NCI-H1417 treated with DMSO at 0.1 percent for 48 hours (cell line): ENCODE results near the gene CHRNB4.

Source experiments
- DNase-seq: peaks from one replicate; lab custom pipeline; 2025; lab: John Stamatoyannopoulos, UW

Gene CHRNB4

DNA sequence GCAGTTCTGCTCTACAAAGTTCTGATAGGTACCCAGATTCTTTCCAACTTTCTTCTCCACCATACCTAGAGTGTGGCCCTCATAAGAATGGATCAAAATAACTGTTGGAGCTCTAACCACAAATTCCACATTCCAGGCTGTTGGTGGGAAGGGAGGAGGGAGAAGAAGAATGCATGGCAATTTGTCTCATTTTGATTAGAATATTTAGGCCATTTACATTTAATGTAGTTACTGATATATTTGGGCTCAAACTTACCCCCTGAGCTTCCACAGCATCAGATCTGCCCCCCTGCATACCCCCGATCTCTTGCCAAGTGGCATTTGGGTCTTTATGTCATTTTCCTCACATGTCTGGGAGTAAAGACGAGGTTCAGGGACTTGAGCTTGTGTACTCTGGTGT is 7.7 kb downstream of the CHRNB4 start:
- DNase-seq = no peak

DNA sequence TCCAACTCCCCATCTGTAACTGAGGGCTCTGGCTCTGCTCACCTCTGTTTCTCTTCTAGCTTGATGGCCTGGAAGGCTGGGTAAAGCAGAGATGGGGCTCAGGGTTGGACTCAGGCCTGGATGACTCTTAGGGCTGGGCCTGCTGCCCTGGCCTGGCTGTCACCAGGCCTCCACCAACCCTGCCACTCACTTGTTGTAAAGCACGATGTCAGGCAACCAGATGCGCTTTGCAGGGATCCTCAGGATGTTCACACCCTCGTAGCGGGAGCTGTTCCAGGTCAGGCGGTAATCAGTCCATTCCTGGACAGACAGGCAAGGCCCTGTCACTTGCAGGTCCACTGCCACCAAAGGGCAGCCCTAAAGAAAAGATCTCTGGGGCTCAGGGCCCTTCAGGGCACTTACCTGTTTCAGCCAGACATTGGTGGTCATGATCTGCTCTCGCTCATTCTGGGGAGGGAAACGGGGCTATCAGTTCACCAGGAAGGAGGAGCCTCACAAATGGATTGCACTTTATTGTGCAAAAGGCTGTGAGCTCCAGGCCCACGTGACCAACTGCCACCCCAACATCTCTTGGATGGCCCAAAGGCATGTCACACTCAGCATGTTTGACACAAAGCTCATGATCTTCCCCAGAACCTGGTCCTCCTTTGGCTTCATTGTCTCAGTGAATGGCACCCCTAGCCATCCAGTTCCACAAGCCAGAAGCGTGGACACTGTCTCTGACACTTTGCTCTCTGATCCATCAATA is 9.9 kb downstream of the CHRNB4 start:
- DNase-seq = no peak

DNA sequence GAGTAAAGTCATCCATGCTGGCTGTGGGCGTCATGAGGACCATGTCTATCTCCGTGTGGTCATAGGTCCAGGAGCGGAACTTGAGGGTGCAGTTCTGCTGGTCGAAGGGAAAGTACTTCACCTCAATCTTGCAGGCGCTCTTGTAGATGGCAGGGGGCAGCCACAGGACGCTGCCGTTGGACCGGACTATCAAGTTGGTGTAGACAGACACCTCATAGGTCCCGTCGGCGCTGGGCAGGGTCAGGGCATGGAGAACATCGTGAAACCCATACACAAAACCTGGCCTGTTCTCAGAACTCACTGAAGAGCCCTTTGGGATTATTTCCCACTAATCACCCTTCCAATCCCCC is 11.3 kb downstream of the CHRNB4 start:
- no peak for DNase-seq

DNA sequence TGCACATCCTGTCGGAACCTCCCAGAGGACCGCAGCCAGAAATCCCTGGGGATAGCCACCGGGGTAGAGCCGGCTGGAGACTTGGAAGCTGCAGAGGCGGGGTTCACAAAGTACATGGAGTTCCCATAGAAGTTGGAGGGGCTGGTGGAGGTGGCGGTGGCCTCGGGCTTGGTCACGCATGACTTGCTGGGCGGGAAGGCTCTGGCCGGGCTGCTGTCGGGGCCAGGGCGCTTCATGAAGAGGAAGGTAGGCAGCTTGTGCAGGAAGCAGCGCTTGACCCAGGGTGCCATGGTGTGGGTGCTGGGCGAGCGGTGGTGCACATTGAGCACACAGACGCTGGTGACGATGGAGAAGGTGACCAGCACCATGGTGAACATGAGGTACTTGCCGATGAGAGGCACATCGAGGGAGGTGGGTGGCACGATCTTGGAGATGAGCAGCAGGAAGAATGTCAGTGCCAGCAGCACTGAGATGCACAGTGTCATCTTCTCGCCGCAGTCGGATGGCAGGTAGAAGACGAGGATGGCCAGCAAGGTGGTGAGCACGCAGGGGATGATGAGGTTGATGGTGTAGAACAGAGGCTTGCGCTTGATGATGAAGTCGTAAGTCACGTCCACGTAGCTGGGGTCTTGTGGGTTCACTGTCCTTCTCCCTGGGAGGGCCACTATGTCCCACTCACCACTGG is 11.8 kb downstream of the CHRNB4 start:
- DNase-seq = no peak

DNA sequence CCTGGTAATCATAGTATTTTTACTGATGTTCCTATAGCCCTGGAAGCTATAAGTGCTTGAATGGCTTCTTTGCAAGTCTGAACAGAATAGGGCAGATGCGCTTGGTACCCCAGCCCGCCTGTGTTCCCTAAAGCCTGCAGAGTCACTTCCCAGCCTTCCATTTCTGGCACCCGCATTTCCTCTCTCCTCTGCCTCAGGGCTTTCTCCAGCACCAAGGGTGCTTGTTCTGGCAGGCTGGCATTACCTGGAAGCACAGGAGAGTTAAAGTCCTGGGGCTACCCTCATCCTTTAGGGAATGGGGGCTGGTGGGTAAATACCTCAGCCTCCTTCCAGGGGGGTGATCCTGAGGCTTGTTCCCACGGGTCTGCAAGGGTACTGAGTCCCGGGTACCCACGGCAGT is 12.8 kb downstream of the CHRNB4 start:
- no peak for DNase-seq

DNA sequence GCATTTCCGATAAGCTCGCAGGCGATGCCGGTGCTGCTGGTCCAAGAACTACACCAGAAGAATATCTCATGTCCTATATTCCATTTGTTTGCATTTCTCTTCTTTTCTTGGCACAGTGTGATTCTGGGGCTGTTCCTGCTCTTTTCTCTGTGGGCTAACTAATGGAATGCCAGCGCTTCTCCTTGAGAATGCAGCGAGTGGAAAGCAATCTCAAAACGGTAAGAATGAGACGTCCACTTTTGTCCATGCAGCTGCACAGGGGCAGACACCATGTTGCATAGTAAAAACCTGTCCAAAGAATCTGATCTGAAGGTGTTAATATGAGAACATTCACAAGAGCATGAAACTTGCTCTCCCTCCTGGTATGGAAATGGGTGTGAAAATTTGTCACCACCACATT is 13.7 kb downstream of the CHRNB4 start:
- no peak for DNase-seq

DNA sequence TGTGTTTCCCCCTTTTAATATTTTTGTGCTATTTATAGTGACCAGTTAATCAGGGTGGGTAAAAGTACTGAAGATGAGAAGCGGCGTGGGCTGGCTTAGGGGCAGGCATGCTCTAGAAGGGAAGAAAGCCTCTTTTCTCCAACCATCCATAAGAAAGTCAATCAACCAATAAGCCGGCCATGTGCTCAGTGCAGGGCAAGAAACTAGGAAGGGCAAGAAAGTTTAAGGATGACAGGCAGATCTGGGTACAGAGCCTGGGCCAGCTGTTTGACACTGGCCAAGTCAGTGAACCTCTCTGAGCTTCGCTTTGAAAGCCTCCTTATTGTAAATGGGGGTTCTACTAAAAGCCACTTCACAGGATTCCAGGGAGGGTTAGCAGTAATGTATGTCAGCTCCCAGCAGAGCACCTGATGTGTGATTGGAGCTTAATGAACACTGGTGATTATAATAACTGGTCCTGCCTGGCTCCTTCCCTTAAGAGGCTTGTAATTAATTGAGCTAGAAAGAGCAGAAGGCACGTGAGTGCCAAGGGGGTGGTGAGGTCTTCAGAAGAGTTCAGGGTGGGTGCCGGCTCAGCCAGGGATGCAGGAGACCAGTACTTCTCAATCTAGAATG is 14.5 kb downstream of the CHRNB4 start:
- DNase-seq = peak; percentile 83

DNA sequence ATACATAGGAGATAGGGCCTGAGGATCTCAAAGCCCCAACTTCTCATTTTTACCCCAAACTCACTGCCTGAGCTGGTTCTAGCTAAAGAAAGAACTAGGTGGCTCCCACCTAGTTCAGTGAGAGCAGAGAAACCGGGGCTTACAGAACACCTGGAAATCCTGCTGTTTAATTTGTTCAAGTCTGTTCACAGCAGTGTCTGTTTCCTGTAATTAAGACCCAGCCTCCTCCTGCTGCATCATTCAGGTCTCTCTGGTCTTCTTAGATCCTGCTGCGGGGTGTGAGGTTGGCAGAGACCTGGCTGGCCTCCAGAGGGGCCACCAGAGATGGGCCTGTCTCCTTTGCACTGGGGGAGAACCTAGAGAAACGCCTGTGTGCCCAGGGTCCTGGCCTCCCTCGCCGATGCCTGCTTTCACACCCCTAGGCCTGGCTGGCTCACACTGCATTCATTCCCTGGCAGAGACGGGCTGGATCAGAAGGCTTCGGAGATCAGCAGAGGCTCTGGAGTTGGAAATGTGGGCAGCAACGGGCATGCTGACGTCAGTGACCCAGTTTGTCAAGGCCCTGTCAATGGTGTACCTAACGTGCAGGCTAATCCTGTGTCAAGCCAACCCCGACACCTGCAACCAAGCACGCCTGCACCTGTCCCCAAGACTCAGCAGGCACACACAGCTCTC is 15.3 kb downstream of the CHRNB4 start:
- DNase-seq = peak; percentile 61

DNA sequence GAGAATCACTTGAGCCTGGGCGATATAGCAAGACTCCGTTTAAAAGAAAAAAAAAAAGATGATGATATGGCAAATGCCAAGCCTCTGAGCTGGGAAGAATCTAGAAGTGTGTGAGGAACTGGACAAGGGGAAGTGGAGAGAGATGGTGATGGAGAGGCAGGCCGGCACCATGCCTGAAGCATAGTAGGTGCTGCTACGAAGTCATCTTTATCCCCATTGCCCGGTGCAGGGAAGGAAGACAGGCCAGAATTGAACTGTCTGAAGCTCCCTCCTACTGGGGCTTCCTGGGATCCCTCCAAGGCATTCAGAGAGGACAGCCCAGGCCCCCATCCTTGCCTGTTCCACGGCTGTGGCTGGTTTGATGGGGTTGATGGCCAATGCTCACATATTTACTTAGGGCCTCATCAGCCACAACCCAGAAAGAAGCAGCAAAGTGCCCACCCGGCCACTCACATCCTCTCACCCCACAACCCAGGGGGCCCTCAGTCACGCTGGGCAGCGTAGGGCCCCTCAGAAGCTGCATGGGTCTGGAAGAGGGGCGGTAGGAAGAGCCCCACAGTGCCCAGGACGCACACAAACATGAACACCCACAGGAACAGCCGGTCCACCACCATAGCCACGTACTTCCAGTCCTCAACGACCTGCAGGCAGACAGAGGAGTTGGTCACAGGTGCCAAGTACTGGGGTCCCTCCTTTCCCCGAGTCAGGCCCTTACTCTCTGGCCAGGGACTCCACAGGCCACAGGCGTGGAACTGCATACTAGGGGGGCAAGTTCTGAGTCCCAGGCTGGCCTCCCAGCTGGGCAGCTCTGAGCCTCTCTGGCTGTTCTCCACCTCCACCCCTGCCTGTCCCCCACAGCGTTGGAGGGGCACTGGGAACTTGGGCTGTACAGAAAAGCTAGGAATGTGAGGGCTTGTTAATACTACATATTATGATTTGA is 16.1 kb downstream of the CHRNB4 start:
- DNase-seq = no peak

DNA sequence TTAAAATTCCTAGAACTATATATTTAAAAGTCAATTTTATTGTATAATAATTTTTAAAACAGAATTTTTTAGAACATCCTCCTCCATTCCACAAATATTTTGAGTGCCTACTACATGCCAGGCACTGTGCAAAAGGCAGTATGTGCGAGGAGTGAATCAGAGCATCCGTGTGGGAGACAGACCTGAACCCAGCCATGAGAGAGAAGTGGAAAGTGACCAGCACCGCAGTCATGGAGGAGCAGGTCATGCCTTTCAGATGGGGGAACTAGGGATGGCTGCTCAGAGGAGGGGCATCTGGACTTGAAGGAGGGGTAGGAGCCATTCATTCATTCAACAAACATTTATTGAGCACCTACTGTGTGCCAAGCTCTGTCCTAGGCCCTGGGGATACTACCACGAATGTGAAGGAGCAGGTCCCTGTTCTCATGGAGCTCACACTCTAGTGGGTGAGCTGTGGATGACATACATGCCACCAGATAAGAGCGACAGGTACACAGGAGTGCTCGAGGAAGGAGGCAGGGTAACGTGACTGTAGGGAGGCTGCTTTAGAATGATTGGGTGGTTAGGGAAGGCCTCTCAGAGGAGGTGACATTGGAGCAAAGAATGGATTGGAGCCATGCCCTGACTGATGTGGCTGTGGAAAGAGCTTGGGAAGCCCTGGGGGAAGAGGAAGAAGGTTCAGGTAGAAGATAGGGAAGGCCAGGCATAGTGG is 17.1 kb downstream of the CHRNB4 start:
- DNase-seq = no peak

DNA sequence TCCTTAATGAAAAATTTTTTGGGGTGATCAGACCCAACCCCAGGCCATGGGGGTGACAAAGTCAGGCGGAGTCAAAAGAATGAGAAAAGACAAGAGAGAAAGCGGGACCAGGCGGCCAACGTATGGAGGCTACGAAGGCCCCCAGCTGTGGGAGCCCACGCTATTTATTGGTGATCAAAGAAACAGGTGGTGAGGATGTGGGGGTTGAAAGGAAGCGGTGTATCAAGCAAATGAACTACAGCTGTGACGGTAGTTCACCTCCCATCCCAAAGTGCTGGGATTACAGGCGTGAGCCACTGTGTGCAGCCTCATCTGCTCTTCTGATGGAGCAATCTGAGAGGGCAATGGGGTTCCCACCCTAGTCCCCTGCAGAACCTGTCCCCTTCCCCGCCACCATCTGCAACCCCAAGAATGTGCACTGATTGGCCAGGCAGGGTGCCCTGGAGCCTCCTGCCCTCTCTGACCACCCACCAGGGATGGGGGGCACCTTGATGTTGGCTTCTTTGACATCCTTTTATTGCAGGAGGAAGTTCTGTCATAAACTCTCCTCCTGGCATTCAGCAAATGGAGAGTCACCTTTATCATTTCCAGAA is 19.1 kb downstream of the CHRNB4 start:
- no peak for DNase-seq

DNA sequence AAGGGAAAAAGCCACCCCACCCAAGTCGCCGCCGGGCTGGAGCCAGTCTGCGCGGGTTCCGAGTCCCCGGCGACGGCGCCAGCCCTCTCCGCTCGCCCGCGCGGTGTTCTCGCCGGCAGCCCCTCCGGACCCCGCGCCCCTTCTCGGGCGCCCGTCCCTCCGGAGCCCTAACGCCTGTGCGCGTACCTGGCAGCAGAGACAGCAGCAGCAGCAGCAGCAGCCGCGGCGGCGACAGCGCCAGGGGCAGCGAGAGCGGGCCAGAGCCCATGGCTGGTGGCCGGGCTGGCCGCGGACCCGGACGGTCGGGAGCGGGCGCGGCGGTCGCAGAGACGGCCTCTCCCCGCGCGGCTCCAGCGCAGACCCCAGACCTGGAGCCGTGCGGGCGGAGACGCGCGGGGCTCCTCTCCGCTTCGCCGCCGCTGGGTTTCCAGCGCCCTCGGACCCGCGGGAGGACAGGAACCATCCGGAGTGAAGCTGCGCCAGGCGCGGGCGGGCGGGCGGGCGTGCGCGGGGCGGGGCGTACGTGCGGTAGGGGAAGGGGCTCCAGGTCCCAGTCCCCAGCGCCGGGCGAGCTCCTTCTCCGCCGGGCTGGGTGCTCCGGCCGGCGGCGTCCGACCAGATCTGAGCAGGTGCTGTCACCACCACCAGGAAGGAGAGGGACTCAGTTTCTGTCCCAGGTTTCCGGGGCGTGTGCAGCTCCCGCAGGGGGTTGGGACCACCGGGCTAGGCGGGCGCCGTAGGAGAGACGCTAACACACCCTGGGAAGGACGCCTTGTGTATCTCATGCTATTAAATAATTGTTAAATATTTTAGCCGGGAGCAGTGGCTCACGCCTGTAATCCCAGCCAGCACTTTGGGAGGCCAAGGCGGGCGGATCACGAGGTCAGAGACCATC is 20.2 kb downstream of the CHRNB4 start, which contains the start of gene CHRNA3:
CHRNA3 (minus strand) TSS at position 470 of the 895 bp plus-strand sequence; CDS start at position 268, 202 bp downstream.
- DNase-seq = no peak

DNA sequence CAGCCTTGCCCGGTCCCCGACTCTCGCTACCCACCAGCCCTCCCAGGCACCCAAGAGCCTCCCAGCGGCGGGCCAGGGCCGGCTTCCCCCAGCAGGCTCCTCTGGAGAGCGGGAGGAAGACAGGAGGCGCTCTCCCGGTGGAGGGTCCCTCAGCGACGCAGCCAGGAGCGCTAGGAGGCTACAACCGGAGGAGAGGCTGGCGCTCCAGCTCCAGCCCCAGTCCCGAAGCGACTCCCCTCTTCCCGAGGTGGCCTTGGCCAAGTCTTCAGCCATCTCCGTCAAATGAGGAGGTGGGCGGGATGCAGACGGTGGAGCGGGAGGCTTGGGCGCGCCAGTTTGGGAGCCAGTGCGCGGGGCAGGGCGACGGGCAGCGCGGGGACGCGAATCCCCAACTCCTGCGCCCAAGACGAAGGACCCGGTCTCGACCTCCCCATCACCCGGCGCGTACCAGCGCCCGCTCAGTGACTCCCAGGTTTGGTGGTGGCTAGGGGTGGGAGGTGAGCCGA is 20.9 kb downstream of the CHRNB4 start:
- DNase-seq = no peak

DNA sequence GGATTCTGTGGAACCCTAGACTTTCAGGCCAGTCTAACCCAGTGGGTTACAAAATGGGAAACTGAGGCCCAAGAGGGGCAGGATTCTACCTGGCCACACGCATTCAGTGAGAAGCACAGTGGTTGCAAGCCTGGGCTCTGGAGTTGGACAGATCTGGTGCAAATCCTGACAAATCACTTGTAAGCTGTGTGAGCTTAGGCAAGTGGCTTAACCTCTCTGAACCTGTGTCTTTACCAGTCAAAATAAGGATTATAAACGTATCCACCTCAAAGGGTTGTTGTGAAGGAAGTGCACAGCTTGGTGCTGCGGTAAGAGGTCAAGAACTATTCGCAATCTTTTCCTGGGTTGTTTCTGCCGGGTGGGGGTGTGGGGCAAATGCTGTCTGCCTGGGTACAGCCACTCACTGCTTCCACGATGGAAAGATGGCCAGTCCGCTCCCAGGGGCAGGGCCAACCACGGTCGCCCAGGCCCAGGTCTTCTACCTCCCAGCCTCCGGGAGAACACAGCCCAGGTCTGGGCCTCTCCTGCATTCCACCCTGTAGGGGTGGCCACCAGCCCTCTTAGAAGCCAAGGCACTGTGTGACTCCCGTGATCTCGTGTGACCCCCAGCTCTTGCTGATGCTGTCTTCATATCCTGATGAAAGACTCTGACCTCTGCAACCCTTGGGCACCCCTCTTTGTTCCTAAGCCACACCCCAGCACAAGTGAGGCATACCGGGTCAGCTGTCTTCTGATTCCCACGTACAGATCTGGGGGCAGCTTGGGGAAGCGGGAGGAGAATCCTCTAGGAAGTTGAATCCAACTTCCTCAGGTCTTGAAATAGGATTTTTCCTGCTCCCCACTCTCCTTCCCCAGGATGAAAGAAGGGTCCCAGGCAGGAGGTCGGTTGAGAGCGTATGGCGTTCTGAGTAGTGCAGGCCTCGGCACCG is 21.7 kb downstream of the CHRNB4 start:
- no peak for DNase-seq

DNA sequence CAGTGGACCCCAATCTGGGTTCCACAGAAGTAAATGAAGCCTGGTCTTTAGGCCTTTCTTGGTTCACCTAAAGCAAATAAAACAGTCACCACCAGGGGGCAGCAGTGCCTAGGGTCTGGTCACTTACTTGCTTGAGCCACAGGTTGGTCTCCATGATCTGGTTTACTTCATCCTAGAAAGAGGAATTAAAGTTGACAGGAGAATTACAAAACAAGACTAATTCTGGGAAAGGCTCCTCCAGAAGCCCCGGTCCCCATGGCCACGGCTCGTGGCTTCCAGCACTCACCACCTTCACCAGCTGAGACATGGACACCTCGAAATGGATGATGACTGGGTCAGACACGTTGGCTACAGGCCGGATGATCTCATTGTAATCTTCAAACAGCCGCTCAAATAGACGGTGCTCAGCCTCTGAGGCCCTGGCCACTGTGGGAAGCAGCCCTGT is 22.5 kb downstream of the CHRNB4 start:
- peak; percentile 65 for DNase-seq

DNA sequence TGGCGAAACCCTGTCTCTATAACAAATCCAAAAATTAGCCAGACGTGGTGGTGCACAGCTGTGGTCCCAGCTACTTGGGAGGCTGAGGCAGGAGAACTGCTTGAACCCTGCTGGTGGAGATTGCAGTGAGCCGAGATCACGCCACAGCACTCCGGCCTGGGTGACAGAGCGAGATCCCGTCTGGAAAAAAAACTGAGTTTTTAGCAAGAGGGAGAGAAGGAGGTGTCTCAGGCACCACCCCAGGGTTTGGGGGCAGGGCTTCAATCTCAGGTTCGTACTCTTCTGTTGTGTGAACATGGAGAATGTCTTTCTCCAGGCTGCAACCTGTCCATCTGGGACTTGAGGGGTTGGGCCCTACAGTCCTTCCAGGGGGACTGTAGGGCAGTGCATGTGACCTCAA is 22.9 kb downstream of the CHRNB4 start:
- no peak for DNase-seq

DNA sequence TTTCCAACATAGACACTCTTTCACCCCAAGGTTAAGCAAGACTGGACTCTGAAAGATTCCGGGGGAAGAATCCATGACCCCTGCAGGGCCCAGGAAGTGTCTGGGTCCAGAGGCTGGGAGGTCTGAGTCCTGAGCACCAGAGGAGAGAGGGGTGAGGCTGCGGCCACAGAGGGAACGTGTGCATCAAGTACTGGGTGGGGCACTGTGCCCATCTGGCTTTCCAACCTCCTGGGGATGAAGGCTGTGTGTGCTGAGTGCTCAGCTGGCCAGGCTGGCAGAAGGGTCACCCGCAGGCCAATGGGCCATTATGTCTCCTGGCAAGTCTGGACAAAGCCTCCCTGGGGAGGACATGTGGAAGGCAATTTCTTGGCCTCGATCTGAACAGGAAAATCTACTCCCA is 23.5 kb downstream of the CHRNB4 start:
- no peak for DNase-seq

DNA sequence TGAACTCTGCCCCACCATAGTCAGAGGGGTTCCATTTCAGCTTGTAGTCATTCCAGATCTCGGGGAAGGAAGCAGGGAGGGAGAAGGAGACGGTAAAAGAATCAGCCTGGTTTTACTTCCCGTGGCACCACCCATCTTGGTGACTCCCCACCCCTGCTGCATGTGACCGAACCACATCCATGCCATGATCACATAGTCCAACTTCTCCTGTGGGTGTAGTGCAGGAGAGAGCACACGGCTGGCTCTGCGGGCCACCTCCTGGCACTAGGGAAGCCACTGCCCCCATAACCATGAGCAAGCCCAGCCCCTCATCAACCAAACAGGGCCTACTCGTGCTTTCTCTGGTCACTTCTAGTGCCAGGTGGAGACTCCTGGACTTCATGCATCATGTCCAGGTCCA is 23.9 kb downstream of the CHRNB4 start:
- no peak for DNase-seq
